Body of pancreas (tissue), 4 donors: ENCODE results near the gene ABCB11. TPM values are rescaled to one million over a fixed set of nuclear protein-coding genes. Genes with fewer than 3 reads are reported as not detected.

Experiments used
- ATAC-seq: fragments of 150-250 bp; one replicate; pipeline ENCODE4 v1.9.1; 2016
- DNase-seq, 4 donors: peaks; one replicate each; pipeline ENCODE4 v3.0.0-alpha.2; 2019
- H3K27ac ChIP-seq, 4 donors: fragments of 200-600 bp; sonication (generic); 1 replicate in 3 of 4; 2 replicates in 1 of 4; pipeline versions ENCODE4 v1.5.1 to v1.6.1; 2016 to 2019; ENCODE audit warnings: mild to moderate bottlenecking in 1 of 4, mixed read lengths in 1 of 4, moderate library complexity in 1 of 4
- H3K27me3 ChIP-seq, 2 donors: fragments of 200-600 bp; sonication (generic); one replicate each; pipeline ENCODE4 v1.6.0; 2016; ENCODE audit warnings: mild to moderate bottlenecking in 1 of 2
- H3K36me3 ChIP-seq, 2 donors: fragments of 200-600 bp; sonication (generic); replicated peaks in 1 of 2; 2 replicates each; pipeline ENCODE4 v1.5.1; 2016; ENCODE audit warnings: low read depth in 2 of 2; ENCODE audit not compliant: insufficient read depth in 1 of 2
- H3K4me1 ChIP-seq: fragments of 200-600 bp; sonication (generic); one replicate; pipeline ENCODE4 v1.6.0; 2016
- H3K4me3 ChIP-seq, 2 donors: fragments of 200-600 bp; sonication (generic); 1 replicate in 1 of 2; 2 replicates in 1 of 2; pipeline ENCODE4 v1.5.1; 2016 to 2019
- H3K9me3 ChIP-seq, 3 donors: fragments of 200-600 bp; sonication (generic); 1 replicate in 2 of 3; 2 replicates in 1 of 3; pipeline ENCODE4 v1.5.1; 2016
- CTCF ChIP-seq, 7 experiments: fragments of 450-650 bp in 4 of 7; fragments of 200-600 bp in 3 of 7; sonication (generic) in 3 of 7; IDR thresholded peaks; one replicate each; pipeline ENCODE4 v1.5.1; 2016 to 2019; ENCODE audit warnings: antibody characterized with exemption in 7 of 7
- POLR2A ChIP-seq, 3 donors: fragments of 450-650 bp; IDR thresholded peaks; one replicate each; pipeline ENCODE4 v1.6.1; 2016; ENCODE audit warnings: antibody characterized with exemption in 3 of 3, mild to moderate bottlenecking in 2 of 3
- WGBS, 2 donors: methylation state at CpG; one replicate each; pipeline ENCODE4 v1.1.5; 2017; 5-methylcytosine and 5-hydroxymethylcytosine counted together
- intact Hi-C: fragments of 100-400 bp; cut with DNase I; formaldehyde crosslinking; loops from one replicate; pipeline ENCODE4 v1.15.1; 2023
- total RNA-seq, 2 donors: library from RNA; depleted of rRNA; stranded (reverse); fragments of >200 nt; gene quantifications; one replicate each; pipeline ENCODE4 v1.1.0, GENCODE V29; 2016

ABCB11 gene
- total RNA-seq, 2 donors from 2014 or later, result 0.33 TPM; not detected in 1

- Histone ChIP-seq H3K27me3 (no peaks in the 10 kb centered on the region), H3K4me3 (no peak overlapping the region), H3K4me1 (peaks cover 8% of the 10 kb centered on the region), H3K36me3 (no peaks in the 10 kb centered on the region), H3K9me3 (no peaks in the 10 kb centered on the region), H3K27ac (no peak overlapping the region)
- ATAC-seq (peak; percentile 77), DNase-seq (peak; percentile 27 to 68 (median 36))
- intact Hi-C loops, result loop anchor here (10.0 kb wide), 1 partner anchor 138 kb away; no protein-coding TSS in a partner anchor
- TF ChIP-seq POLR2A (IDR thresholded peaks at IDR 0.05) (no peak), CTCF (IDR thresholded peaks at IDR 0.05) (no peak)
- whole genome bisulfite sequencing, 2 donors, result 27 to 41% methylated on average over 21 of the region's 21 CpGs
These were observed 118.2 kb downstream of the ABCB11 start for GRCh38 chr2:168912901-168913369.

- intact Hi-C loops, result loop anchor here (10.0 kb wide), 1 partner anchor 138 kb away; no protein-coding TSS in a partner anchor
These were observed 118.7 kb downstream of the ABCB11 start for GRCh38 chr2:168912466-168912865.

GRCh38 chr2:168910330-168910729 lies 120.8 kb downstream of the ABCB11 start:
- no peak for ATAC-seq
- WGBS, 2 donors, result 70 to 78% methylated on average over 5 of the region's 5 CpGs
- Histone ChIP-seq H3K4me3 (no peak overlapping the region), H3K27ac (no peak overlapping the region), H3K27me3 (no peaks in the 10 kb centered on the region), H3K4me1 (peaks cover 8% of the 10 kb centered on the region), H3K36me3 (no peaks in the 10 kb centered on the region), H3K9me3 (no peaks in the 10 kb centered on the region)
- intact Hi-C loops, result loop anchor here (10.0 kb wide), 1 partner anchor 136 kb away; no protein-coding TSS in a partner anchor
- DNase-seq, result no peak
- no peak for TF ChIP-seq POLR2A (IDR thresholded peaks at IDR 0.05)
- no peak for TF ChIP-seq CTCF (IDR thresholded peaks at IDR 0.05)

More at GRCh38 chr2:168912466-168912865, 118.7 kb downstream of the ABCB11 start:
- no peak overlapping the region for H3K4me3 ChIP-seq
- WGBS, 2 donors, result 50 to 52% methylated on average over 6 of the region's 6 CpGs
- ATAC-seq (peak; percentile 21), DNase-seq (no peak)
- TF ChIP-seq POLR2A (IDR thresholded peaks at IDR 0.05) (no peak), CTCF (IDR thresholded peaks at IDR 0.05) (no peak)
- no peak overlapping the region for H3K27ac ChIP-seq
- no peaks in the 10 kb centered on the region for H3K27me3 ChIP-seq
- no peaks in the 10 kb centered on the region for H3K36me3 ChIP-seq
- H3K9me3 ChIP-seq, result no peaks in the 10 kb centered on the region
- H3K4me1 ChIP-seq, result peaks cover 8% of the 10 kb centered on the region

GRCh38 chr2:168907940-168908662 lies 123.0 kb downstream of the ABCB11 start:
- Histone ChIP-seq H3K27ac (no peak overlapping the region), H3K36me3 (no peaks in the 10 kb centered on the region), H3K9me3 (no peaks in the 10 kb centered on the region), H3K27me3 (no peaks in the 10 kb centered on the region), H3K4me3 (no peak overlapping the region), H3K4me1 (peaks cover 8% of the 10 kb centered on the region)
- TF ChIP-seq POLR2A (IDR thresholded peaks at IDR 0.05) (no peak), CTCF (IDR thresholded peaks at IDR 0.05) (no peak)
- 90 to 91% methylated on average over 8 of the region's 8 CpGs for WGBS, 2 donors
- DNase-seq (no peak), ATAC-seq (no peak)
- intact Hi-C loops, result no loop called here
